ENCODE results near the gene CLCNKA.

The CLCNKA gene

GRCh38 chr1:15988856-15989736, 32.7 kb upstream of the CLCNKA start:
- H3K4me3 ChIP-seq (ENCODE audit: low read depth, low read length) = no peak overlapping the region

DNA sequence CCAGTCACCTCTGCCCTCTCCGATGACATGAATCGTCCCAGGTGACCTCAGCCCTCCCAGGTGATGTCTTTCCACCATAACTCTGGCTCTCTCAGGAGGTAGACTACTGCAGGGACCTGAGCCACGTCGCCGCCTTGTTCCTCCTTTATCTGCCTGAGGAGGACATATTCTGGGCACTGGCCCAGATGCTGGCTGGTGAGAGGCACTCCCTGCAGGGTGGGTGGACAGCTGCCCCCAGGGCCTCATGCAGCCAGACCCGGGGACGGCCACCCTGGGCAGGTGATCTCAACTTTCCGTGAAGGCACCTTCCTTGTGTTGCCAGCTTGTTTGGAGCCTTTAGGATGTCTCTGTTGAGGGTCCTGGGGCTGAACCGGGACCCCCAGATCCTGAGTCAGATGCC, 32.1 kb upstream of the CLCNKA start:
- no peak overlapping the region for H3K4me3 ChIP-seq (ENCODE audit: low read depth, low read length)
- H3K9me3 ChIP-seq (ENCODE audit: control insufficient read depth, insufficient read depth, low read length) = no peaks in the 10 kb centered on the region
- no peaks in the 10 kb centered on the region for H3K27me3 ChIP-seq (ENCODE audit: control insufficient read depth, insufficient read depth, low read length)
- no peak overlapping the region for H3K27ac ChIP-seq (ENCODE audit: low read depth, low read length)
- no peaks in the 10 kb centered on the region for H3K4me1 ChIP-seq (ENCODE audit: control insufficient read depth, insufficient read depth, low read length)
- no peak overlapping the region for H3K9ac ChIP-seq (ENCODE audit: low read depth, low read length)
- H3K36me3 ChIP-seq (ENCODE audit: control insufficient read depth, insufficient read depth, low read length) = no peaks in the 10 kb centered on the region

More at GRCh38 chr1:15988856-15989736, 32.7 kb upstream of the CLCNKA start:
- Histone ChIP-seq H3K9me3 (ENCODE audit: control insufficient read depth, insufficient read depth, low read length) (no peaks in the 10 kb centered on the region), H3K27ac (ENCODE audit: low read depth, low read length) (no peak overlapping the region), H3K9ac (ENCODE audit: low read depth, low read length) (no peak overlapping the region), H3K27me3 (ENCODE audit: control insufficient read depth, insufficient read depth, low read length) (no peaks in the 10 kb centered on the region), H3K36me3 (ENCODE audit: control insufficient read depth, insufficient read depth, low read length) (no peaks in the 10 kb centered on the region), H3K4me1 (ENCODE audit: control insufficient read depth, insufficient read depth, low read length) (no peaks in the 10 kb centered on the region)

GRCh38 chr1:15991427-15992186, 30.2 kb upstream of the CLCNKA start:
- H3K4me3 ChIP-seq (ENCODE audit: low read depth, low read length) = no peak overlapping the region
- no peaks in the 10 kb centered on the region for H3K27me3 ChIP-seq (ENCODE audit: control insufficient read depth, insufficient read depth, low read length)
- no peaks in the 10 kb centered on the region for H3K9me3 ChIP-seq (ENCODE audit: control insufficient read depth, insufficient read depth, low read length)
- H3K4me1 ChIP-seq (ENCODE audit: control insufficient read depth, insufficient read depth, low read length) = no peaks in the 10 kb centered on the region
- no peaks in the 10 kb centered on the region for H3K36me3 ChIP-seq (ENCODE audit: control insufficient read depth, insufficient read depth, low read length)
- no peak overlapping the region for H3K9ac ChIP-seq (ENCODE audit: low read depth, low read length)
- no peak overlapping the region for H3K27ac ChIP-seq (ENCODE audit: low read depth, low read length)

- Histone ChIP-seq H3K9ac (ENCODE audit: low read depth, low read length) (no peak overlapping the region), H3K27me3 (ENCODE audit: control insufficient read depth, insufficient read depth, low read length) (no peaks in the 10 kb centered on the region), H3K4me1 (ENCODE audit: control insufficient read depth, insufficient read depth, low read length) (no peaks in the 10 kb centered on the region), H3K4me3 (ENCODE audit: low read depth, low read length) (no peak overlapping the region), H3K36me3 (ENCODE audit: control insufficient read depth, insufficient read depth, low read length) (no peaks in the 10 kb centered on the region), H3K9me3 (ENCODE audit: control insufficient read depth, insufficient read depth, low read length) (no peaks in the 10 kb centered on the region), H3K27ac (ENCODE audit: low read depth, low read length) (no peak overlapping the region)
These were observed 29.7 kb upstream of the CLCNKA start for GRCh38 chr1:15992187-15992553.

- Histone ChIP-seq H3K9me3 (ENCODE audit: control insufficient read depth, insufficient read depth, low read length) (no peaks in the 10 kb centered on the region), H3K36me3 (ENCODE audit: control insufficient read depth, insufficient read depth, low read length) (no peaks in the 10 kb centered on the region), H3K27ac (ENCODE audit: low read depth, low read length) (no peak overlapping the region), H3K4me3 (ENCODE audit: low read depth, low read length) (no peak overlapping the region), H3K4me1 (ENCODE audit: control insufficient read depth, insufficient read depth, low read length) (no peaks in the 10 kb centered on the region), H3K9ac (ENCODE audit: low read depth, low read length) (no peak overlapping the region), H3K27me3 (ENCODE audit: control insufficient read depth, insufficient read depth, low read length) (no peaks in the 10 kb centered on the region)
These were observed 29.0 kb upstream of the CLCNKA start for GRCh38 chr1:15992582-15993500.

DNA sequence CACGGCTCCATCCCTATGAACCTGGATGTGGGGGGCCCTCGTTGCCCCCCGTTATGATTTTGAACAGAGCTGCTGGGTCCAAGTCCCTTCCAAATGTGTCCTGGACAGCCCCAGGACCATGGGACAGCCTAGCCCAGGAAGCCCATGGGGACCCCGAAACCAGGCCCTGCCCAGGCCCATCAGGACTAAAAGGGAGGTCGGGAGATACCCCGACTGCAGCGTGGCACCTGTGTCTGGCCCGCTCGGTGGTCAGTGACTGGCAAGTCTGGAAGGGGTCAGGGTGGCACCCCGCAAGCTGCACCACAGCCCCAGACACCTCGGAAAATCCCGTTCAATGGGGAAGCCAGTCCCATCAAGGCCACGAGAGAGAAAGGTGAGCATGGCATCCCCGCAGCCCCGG, 28.2 kb upstream of the CLCNKA start:
- H3K27ac ChIP-seq (ENCODE audit: low read depth, low read length) = no peak overlapping the region
- no peaks in the 10 kb centered on the region for H3K27me3 ChIP-seq (ENCODE audit: control insufficient read depth, insufficient read depth, low read length)
- no peak overlapping the region for H3K4me3 ChIP-seq (ENCODE audit: low read depth, low read length)
- H3K9me3 ChIP-seq (ENCODE audit: control insufficient read depth, insufficient read depth, low read length) = no peaks in the 10 kb centered on the region
- no peaks in the 10 kb centered on the region for H3K4me1 ChIP-seq (ENCODE audit: control insufficient read depth, insufficient read depth, low read length)
- no peak overlapping the region for H3K9ac ChIP-seq (ENCODE audit: low read depth, low read length)
- no peaks in the 10 kb centered on the region for H3K36me3 ChIP-seq (ENCODE audit: control insufficient read depth, insufficient read depth, low read length)

GRCh38 chr1:15994081-15994480, 27.8 kb upstream of the CLCNKA start:
- H3K27ac ChIP-seq (ENCODE audit: low read depth, low read length) = no peak overlapping the region
- no peaks in the 10 kb centered on the region for H3K4me1 ChIP-seq (ENCODE audit: control insufficient read depth, insufficient read depth, low read length)
- no peaks in the 10 kb centered on the region for H3K27me3 ChIP-seq (ENCODE audit: control insufficient read depth, insufficient read depth, low read length)
- H3K9ac ChIP-seq (ENCODE audit: low read depth, low read length) = no peak overlapping the region
- no peaks in the 10 kb centered on the region for H3K9me3 ChIP-seq (ENCODE audit: control insufficient read depth, insufficient read depth, low read length)
- H3K36me3 ChIP-seq (ENCODE audit: control insufficient read depth, insufficient read depth, low read length) = no peaks in the 10 kb centered on the region
- no peak overlapping the region for H3K4me3 ChIP-seq (ENCODE audit: low read depth, low read length)

- no peaks in the 10 kb centered on the region for H3K27me3 ChIP-seq (ENCODE audit: control insufficient read depth, insufficient read depth, low read length)
- no peaks in the 10 kb centered on the region for H3K4me1 ChIP-seq (ENCODE audit: control insufficient read depth, insufficient read depth, low read length)
- H3K4me3 ChIP-seq (ENCODE audit: low read depth, low read length) = no peak overlapping the region
- H3K9me3 ChIP-seq (ENCODE audit: control insufficient read depth, insufficient read depth, low read length) = no peaks in the 10 kb centered on the region
- H3K27ac ChIP-seq (ENCODE audit: low read depth, low read length) = no peak overlapping the region
- H3K36me3 ChIP-seq (ENCODE audit: control insufficient read depth, insufficient read depth, low read length) = no peaks in the 10 kb centered on the region
- no peak overlapping the region for H3K9ac ChIP-seq (ENCODE audit: low read depth, low read length)
These were observed 27.1 kb upstream of the CLCNKA start for GRCh38 chr1:15994590-15995351.

GRCh38 chr1:15997076-15997585, 24.7 kb upstream of the CLCNKA start:
- H3K27ac ChIP-seq (ENCODE audit: low read depth, low read length) = no peak overlapping the region
- H3K9ac ChIP-seq (ENCODE audit: low read depth, low read length) = no peak overlapping the region
- H3K27me3 ChIP-seq (ENCODE audit: control insufficient read depth, insufficient read depth, low read length) = no peaks in the 10 kb centered on the region
- H3K9me3 ChIP-seq (ENCODE audit: control insufficient read depth, insufficient read depth, low read length) = no peaks in the 10 kb centered on the region
- H3K4me3 ChIP-seq (ENCODE audit: low read depth, low read length) = no peak overlapping the region
- no peaks in the 10 kb centered on the region for H3K36me3 ChIP-seq (ENCODE audit: control insufficient read depth, insufficient read depth, low read length)
- no peaks in the 10 kb centered on the region for H3K4me1 ChIP-seq (ENCODE audit: control insufficient read depth, insufficient read depth, low read length)

GRCh38 chr1:15997637-15998280, 24.1 kb upstream of the CLCNKA start:
- no peaks in the 10 kb centered on the region for H3K9me3 ChIP-seq (ENCODE audit: control insufficient read depth, insufficient read depth, low read length)
- H3K4me3 ChIP-seq (ENCODE audit: low read depth, low read length) = no peak overlapping the region
- H3K36me3 ChIP-seq (ENCODE audit: control insufficient read depth, insufficient read depth, low read length) = no peaks in the 10 kb centered on the region
- no peaks in the 10 kb centered on the region for H3K4me1 ChIP-seq (ENCODE audit: control insufficient read depth, insufficient read depth, low read length)
- H3K9ac ChIP-seq (ENCODE audit: low read depth, low read length) = no peak overlapping the region
- no peak overlapping the region for H3K27ac ChIP-seq (ENCODE audit: low read depth, low read length)
- no peaks in the 10 kb centered on the region for H3K27me3 ChIP-seq (ENCODE audit: control insufficient read depth, insufficient read depth, low read length)

All from HUES48 (cell line).